Vagina (tissue), 2 donors: ENCODE results near the gene COL10A1.

Source experiments
- CTCF ChIP-seq, 3 experiments: fragments of 450-650 bp in 2 of 3; fragments of 200-600 bp in 1 of 3; sonication (generic) in 1 of 3; IDR thresholded peaks; one replicate each; pipeline ENCODE4 v1.5.1; 2017 to 2019; ENCODE audit warnings: antibody characterized with exemption in 3 of 3, mild to moderate bottlenecking in 2 of 3, moderate library complexity in 2 of 3
- POLR2A ChIP-seq, 2 donors: fragments of 450-650 bp; IDR thresholded peaks; one replicate each; pipeline ENCODE4 v1.6.1; 2017; ENCODE audit warnings: antibody characterized with exemption in 2 of 2, mild to moderate bottlenecking in 2 of 2, moderate library complexity in 2 of 2

DNA sequence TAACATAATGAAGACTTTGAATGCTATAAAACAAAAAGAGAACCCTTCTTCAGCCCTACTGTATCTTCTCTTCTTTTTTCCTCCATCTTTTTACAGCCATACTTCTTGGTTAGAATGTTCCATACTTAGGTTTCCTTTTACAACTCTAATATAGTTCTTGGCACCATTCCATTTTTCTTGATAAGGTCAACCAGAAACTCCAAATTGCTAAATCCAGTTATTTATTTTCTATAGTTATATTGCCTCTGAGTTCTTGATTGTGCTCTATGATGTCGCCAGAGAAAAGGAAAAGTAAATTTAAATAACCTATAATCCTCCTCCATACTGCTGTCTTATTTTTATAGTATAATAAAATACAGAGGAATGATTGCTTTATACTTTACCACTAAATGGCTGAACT, 26.7 kb upstream of the COL10A1 start:
- TF ChIP-seq CTCF (IDR thresholded peaks at IDR 0.05) (no peak), POLR2A (IDR thresholded peaks at IDR 0.05) (no peak)
